DMS79 treated with DMSO at 0.1 percent for 48 hours (cell line): ENCODE results near the gene CYGB.

Experiments
- DNase-seq: peaks from one replicate; lab custom pipeline; 2025; lab: John Stamatoyannopoulos, UW

The CYGB gene

DNA sequence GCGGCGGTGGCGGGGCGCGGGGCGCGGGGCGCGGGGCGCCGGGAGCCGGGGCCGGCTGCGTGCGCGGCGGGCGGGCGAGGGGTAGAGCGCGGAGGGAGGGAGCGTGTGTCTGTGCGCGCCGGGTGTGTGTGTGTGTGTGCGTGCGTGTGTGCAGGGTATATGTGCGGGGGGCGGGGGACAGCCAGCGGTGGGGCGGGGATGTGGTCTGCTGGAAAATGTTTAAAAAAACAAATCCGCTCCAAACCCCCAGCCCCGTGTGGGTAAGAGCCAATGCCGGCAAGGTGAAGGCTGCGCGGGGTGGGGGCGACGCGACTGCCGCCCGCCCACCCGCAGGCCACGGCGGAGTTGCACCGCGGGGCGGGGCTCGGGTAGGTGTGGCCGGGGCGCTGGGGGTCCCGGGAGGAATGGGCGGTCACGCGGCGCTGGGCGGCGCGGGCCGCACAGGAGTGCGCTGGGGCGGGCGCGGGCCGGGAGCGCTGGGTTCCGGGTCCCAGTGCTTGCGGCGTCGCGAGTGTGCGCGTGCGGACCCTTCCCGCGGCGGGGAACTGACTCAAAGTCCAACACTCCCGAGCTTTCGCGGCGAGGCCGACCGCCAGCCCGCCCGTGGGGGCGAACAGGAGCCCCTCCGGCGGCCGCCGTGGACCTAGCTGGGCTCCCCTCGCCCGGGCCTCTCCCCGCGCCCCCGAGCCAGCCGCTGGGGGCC, at the start of gene CYGB:
Gene CYGB, minus strand, starts transcription at position 132 of the 703 bp plus-strand sequence. CDS start 167 bp downstream, outside the sequence.
- DNase-seq = no peak

DNA sequence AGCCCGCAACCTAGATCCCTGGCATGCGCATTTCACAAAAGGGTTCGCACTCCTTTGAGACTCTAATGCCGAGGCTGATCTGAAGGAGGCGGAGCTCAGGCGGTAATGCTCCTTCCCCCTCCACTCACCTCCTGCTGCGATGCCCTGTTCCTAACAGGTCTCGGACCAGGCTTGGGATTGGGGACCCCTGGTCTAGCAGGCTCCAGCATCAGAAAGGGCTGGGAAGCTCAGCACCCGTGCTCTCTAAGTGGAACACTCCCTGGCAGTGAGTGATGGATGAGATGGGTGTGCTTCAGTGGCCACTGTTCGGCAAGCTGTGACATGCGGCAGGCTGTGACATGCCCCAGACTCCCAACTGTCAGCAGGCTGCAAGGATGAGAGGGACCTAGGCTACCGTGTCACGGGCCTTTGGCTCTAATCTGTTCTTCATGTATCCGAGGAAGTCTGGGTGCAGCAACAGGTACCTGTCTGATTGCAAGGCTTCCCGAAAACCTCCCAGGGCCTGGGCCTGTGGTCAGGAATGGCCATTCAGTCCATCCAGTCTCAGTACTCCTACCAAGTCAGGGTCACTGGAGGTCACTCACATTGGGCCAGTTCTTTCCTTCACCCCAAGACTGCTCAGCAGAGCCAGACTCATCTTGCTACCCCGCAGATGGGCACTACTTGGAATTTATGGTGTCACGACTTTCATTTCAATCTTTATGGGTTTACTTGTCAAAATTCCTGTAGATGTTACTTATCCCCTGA, 49.4 kb upstream of the CYGB start:
- peak; percentile 70 for DNase-seq

DNA sequence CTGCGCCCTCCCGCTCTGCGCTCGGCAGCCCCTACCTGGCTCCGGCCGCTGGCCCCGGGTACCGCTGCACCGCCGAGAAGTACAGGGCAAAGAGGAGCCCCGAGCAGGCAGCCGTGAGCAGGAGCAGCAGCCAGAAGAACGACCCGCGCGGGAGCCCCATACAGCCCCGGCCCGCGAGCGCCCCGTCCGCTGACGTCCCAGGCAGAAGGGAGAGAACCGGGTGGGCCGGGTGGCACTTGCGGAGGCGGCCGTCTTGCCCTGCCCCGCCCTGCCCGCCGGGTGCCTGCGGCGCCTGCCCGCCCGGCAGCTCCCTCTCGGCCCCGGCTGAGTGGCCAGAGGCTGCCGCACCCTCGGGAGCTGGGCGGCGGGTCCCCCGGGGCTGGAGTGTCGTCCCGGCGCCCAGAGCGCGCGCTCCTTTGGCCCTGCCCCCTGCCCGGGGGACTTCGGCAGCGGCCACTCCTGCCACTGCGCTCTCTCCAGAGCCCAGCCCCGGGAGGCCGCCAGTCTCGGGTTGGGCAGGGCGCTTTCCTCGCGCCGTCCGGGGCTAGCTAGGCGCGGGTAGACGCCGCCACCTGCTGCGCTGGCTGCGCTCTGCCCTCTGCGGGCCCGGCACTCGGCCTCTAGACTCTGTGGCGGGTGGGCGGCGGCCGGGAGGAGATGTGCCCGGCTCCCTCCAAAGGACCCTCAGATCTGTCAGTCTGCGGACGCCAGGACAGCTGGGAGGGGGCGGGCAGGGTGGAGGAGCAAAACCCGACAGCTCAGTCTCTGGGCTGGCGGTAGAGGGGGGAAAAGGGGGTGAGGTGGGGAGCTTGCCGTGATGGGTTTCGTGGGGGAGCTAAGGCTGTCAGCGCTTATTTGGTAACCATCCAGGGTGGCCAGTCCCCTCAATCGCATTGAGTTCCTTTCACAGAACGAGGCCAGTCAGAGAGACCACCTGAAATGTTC, 48.4 kb upstream of the CYGB start, which contains the start of gene ST6GALNAC2:
Gene ST6GALNAC2, minus strand, starts transcription at position 212 of the 945 bp plus-strand sequence. Its CDS starts 52 bp downstream, at position 160.
- peak; percentile 20 for DNase-seq

DNA sequence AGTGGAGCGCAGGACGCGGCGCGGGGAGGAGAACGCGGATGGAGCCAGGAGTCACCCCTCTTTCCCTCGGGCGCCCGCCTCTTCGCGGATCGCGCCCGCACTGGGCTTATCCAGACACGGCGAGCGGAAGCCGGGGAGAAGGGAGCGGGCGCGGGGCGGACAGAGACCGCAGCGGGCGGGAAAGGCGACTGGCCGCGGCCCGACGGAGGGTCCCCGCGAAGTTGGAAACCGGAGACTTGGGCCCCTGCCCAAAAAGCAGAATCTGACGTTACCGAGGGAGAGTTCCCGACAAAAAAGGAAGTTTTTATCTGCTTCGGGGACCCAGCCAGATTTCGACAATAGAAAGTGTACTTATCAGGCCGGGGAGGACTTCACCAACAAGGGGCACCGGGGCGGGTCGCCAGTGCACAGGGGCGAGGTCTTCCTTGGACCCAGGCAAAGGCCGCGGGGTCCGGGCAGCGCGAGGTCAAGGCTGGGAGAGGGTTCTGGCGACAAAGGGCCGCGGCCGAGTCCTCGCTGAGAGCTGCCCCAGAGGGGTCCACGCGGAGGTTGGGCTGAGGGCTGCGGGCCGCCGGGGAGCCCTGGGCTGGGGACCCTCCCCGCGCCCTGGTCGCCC, 47.6 kb upstream of the CYGB start:
- DNase-seq = no peak

DNA sequence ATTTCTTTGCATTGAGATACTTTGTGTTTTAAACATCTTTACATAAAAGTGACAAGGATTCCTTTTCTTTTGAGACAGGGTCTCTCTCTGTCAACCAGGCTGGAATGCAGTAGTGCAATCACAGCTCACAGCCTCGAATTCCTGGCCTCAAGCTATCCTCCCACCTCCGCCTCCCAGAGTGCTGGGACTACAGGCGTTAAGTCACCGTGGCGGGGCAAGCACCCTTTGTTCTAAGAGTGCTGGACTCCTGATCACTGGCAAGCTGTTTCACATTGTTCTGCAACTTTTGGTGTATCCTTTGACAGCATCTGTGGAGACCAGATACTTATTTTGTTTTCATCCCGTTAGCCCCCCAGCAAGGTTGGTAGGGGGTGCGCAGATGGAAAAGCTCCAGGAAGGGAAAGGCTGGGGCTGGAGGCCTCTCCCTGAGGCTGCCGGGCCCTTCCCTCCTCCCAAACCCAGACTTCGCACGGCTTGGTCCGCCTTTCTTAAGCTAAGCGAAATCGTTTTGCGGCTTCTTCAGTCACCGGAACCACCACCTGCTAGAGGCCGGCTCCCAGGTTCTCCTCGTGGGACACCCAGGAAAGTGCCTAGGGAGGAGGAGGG, 47.0 kb upstream of the CYGB start:
- no peak for DNase-seq

DNA sequence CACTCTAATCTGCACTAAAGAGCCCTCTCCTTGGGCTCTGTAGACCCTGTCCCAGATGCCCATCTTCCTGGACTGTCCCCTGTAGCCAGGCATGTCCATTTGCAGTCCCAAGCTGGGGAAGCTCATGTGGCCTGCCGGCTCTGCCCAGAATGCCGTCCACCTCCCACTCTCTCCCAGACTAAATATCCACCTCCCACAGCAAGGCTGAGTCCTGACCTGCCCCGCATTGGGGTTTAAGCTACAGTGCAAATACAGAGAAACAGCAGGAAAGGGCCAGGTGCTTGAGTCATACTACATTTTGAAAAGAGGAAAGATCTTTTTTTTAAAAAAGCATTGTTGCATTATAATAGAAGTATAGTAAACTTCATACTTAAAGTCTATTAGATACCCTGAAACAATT, 45.2 kb upstream of the CYGB start:
- no peak for DNase-seq

DNA sequence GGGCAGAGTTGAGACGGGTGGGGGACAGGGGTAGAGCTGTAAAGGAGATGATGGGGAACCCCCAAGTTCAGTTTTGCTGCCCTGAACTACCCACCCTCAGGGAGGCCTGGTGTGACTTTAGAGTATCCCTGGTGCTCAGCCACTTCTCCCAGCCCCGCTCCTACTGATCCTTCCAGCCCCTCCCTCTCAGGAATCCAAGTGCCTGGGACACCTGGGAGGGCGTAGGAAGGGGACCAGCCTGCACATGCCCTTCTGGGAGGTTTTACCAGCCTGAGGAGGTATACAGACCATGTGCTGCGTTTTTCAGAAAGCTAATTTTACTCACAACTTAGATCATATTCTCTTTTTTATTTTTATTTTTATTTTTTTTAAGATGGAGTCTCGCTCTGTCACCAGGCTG, 44.0 kb upstream of the CYGB start:
- DNase-seq = no peak

DNA sequence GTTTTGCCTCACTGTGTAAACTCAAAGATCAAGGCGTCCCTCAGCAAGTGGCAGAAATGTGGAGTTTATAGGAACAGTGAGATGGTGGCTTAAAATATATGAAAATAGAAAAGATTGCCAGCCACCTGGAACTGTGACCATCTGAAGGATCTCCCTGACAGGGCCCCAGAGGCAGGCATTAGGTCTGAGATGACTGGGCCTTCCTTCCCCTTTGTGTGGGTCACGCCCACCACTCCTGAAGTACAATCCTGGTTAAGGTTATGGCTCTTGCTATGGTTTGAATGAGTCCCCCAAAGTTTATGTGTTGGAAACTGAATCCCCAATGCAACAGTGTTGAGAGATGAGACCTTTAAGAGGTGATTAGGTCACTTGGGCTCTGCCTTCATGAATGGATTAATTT, 41.8 kb upstream of the CYGB start:
- no peak for DNase-seq

DNA sequence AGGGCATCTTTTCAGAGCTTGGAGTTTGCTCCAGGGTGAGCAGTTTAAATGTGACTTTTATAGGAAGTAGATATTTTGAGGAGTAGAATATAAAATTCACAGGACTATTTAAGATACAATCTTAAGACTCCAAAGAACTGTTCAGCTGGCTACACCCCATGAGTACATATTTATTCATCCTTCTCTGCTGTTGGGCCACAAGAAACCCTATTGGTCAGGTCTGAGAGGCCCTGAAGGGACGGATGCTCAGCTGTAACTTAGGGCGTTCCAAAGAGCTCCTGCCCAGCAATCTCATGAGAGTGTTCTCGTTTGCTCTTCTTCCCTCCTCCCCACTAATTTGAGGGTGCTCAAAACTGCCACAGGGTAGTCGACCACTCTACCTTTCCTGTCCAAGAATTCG, 40.9 kb upstream of the CYGB start:
- DNase-seq = no peak

DNA sequence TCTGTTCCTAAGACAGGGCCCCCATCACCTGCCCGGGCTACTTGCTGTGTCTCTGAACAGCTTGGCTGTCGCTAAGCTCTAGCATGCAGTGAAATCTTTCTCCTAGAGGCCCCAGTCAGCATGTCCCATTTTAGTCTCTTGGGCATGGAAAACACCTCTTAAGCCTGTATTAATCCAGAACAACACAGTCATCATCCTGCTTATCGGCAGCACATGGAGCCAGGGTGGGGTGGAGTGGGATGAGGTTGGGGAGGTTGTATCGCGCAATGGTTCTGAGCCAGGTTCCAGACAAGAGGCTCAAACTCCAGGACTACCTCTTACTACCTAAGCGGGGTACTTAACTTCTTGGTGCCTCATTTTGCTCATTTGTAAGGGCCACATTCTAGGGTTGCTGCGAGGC, 40.4 kb upstream of the CYGB start:
- DNase-seq = no peak

DNA sequence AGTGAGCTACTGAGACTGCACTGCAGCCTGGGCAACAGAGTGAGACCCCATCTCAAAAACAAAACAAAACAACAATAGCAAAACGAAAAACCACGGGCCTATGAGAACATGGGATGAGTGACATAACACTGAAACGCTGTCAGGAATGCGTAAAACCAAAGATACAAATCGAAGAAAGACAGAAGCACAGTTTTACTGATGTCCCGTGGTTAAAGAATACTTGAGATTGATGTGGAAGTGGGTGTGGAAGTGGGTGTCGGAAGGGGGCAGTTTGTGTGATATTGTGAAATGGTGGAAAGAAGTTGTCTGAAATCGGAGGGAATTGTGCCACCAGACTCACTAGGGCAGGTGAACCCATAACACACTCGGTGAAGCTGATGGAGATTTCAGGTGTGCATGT, 38.7 kb upstream of the CYGB start:
- DNase-seq = no peak

DNA sequence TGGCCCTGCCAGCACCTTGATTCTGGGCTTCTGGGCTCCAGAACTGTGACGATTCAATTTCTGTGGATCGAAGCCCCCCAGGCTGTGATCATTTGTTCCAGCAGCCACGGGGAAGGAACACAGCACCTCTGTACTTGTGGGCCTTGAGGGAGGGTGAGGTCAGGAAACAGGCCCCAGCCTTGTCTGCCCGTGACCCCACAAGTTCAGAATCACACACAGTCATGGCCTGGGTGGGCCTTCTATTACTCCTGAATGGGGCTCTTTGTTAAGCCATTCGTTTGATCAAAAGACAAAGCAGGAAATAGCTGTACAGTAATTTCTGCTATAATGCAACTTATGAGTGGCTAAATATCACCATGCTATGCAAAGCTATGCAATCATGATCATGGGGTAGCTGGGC, 38.1 kb upstream of the CYGB start:
- DNase-seq = no peak

DNA sequence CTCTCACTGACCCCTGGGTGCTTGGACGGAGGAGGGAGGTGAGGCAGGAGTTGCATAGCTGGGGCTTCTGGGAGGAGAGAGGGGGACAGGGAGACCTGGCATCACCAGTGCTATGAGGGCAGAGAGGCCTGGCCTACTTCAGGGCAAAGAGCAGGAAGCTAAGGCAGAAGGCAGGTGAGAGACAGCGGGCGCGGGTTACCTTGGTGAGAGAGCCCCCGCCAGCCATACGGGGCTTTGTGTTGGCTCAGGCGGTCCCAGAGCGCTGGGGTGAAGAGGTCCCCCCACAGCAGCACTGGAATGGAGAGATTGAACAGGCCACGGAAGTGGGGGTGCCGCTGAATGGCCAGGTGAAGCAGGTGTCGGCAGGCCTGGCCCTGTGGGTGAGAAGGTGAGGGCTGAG, 36.7 kb upstream of the CYGB start:
- DNase-seq = no peak

DNA sequence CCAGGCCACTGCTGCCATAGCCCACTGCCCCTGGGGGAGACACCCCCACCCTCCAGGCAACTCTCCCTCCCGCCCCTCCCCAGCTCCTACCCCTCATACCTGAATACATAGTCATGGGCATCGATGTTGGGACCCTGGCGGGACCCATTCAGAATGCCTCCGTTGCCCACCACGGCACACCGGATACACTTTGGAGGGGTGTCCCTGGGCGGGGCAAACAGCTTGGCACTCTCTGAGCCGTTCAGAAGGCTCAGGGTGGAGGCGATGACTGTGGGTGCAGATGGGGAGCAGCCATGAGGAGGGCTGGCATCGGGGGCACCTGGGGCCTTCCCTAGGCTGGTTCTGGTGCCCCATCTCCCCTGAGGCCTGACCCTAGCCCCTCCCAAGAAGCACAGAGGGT, 35.6 kb upstream of the CYGB start:
- DNase-seq = no peak

DNA sequence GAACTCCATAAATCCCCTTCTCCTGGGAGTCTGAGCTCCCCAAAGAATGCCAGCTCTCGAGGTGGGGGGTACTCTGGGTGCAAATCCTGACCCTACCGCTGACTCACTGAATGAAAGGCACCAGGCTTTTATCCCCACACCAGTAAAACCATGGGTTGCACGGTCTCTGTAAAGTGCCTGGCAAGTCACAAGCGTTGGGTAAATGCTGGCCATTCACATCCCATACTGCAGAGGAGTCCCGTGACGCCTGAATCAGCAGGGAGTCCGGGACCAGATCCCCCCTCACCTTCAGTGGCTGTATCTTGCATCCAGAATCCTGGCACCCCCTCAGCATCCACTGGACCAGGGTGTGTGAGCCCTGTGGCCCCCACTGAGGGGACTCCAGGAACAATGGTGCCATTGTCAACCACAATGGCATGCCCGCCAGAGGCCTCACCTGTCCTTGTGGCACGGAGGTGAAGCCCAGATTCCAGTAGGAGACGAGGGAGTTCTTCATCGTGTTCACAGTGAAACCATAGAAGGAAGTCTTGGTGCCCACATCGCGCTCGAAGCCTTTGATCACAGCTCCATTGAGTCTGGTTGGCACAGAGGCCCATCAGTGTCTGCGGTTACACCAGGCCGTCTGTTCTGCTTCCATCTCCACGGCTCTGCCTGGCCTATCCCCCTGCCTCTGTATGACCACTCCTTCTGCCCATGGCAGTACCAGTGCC, 34.8 kb upstream of the CYGB start:
- no peak for DNase-seq

DNA sequence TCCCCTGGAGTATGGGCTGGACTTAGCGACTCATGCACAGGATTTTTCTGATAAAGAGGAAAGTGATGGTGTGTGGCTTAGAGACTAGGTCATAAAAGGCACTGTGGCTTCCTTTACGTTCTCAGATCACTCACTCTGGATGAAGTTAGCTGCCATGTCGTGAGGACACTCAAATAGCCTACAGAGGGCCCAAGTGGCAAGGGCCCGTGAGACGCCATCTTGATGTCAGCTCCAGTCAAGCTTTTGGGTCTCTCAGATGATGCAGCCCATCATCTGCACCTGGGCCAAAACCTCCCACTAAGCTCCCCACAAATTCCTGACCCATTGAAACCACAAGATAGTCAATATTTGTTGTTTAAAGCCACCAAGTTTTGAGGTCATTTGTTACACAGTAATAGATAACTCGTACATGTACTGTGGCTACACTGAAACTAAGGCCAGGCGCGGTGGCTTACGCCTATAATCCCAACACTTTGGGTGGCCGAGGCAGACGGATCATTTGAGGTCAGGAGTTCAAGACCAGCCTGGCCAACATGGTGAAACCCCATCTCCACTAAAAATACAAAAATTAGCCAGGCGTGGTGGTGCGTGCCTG, 33.5 kb upstream of the CYGB start:
- DNase-seq = no peak

DNA sequence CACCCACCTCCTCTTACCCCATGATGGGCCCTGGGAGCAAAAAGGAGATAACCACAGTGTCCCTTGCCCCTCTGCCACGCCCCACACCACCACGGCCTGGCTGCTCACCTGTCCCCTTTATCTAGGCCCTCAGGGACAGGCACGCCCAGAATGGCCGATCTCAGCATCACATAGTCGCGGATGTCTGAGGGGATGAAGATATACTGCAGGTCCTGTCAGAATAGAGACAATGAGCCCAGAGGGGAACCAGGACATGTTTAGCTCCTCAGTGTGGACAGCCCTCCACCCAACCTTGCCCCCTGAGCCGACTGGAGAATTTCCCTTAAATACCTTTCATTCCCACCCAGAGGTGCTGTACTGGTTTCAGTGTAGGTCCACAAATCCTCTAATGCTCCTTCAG, 32.9 kb upstream of the CYGB start:
- DNase-seq = no peak

DNA sequence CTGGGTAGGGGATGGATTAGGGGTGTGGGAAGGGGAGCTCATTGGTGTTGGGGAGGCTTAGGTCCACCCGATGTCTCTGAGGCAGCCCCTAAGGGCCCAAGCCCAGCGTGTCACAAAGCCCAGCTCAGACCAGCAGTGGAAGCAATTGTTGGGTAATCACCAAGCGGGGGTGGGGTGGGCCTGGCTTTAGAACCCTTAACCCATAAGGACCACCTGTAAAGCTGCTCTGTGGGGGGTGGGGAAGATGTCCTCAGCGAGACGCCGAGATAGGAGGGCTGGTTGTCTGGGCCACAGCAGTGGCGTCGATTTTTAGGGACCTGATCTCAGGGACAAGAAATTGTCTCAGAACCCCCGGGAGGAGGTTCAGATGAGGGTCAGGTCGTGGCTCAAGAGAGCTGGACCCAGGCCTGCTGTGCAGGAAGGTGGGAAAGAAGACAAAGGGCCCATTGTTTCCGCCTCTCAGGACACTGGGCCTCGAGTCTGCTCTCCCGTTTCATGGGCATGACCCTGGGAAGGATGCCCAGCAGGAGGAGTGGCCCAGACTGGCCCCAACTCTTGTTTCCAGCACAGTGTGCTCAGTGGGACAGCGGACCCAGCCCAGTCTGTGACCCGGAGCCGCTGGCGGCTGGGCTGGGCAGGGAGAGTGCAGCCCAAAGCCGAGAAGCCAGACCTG, 32.2 kb upstream of the CYGB start:
- no peak for DNase-seq

DNA sequence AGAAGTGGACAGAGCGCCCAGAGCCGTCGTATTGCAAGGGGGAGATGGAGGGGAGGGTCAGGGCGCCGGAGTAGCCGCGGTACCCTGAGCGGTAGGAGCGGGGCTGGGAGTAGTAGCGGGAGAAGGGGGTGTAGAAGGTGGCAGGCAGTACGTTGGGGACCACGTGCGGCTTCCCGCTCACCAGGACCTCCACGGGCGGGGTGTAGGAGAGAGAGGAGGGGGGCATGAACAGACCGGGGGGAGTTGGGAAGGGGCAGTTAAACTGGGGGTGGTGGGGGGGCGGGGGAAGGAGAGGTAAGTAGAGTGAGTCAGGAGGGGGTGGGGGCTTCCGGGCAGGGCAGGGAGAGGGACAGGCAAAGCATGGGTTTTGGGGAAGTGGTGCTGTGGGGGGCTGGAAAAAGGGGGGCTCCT, 31.3 kb upstream of the CYGB start:
- DNase-seq = no peak
